BE2C (cell line): ENCODE measurements around the gene SLC22A3.

Source experiments
- DNase-seq: peaks from one replicate; pipeline ENCODE4 v3.0.0-alpha.2; 2020
- H3K27me3 ChIP-seq: fragments of 250-450 bp; sonication (Bioruptor Pico); 2 replicates; pipeline ENCODE4 v1.5.1; 2020; ENCODE audit warnings: mild to moderate bottlenecking
- H3K36me3 ChIP-seq: fragments of 250-450 bp; sonication (Bioruptor Pico); 2 replicates; pipeline ENCODE4 v1.5.1; 2020; ENCODE audit warnings: mild to moderate bottlenecking
- H3K4me1 ChIP-seq: fragments of 250-450 bp; sonication (Bioruptor Pico); 2 replicates; pipeline ENCODE4 v1.5.1; 2020
- H3K4me3 ChIP-seq: 2 replicates; pipeline ENCODE4 v1.5.1; 2011; ENCODE audit warnings: low read depth, low read length
- H3K9me3 ChIP-seq: fragments of 250-450 bp; sonication (Bioruptor Pico); 2 replicates; pipeline ENCODE4 v1.5.1; 2020
- CTCF ChIP-seq: IDR thresholded peaks from 2 replicates; pipeline ENCODE4 v1.5.1; 2012; ENCODE audit warnings: mild to moderate bottlenecking, low read depth, low read length

Gene SLC22A3

DNA sequence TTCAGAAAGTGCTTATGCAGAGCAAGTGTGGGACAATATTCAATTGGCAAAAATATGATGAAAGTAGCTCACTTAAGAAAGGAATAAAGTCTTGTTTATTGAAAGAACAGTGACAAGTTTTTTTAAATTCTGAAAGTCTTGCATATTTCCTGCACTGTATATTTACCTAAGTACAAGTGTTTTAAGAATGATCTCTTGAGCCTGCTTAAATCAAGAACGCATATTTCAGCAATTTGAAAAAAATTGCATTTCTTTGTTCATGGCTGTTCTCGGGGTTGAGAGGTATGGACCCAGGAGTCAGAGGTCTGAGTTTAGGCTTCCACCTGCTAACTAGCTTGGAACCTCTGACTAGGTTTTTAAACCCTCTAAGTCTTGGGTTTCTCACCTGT, 27.4 kb downstream of the SLC22A3 start:
- H3K36me3 ChIP-seq, result no peaks in the 10 kb centered on the region
- H3K4me3 ChIP-seq, result no peak overlapping the region
- no peak for TF ChIP-seq CTCF
- DNase-seq, result no peak
- no peaks in the 10 kb centered on the region for H3K9me3 ChIP-seq
- H3K4me1 ChIP-seq, result no peaks in the 10 kb centered on the region
- H3K27me3 ChIP-seq, result no peaks in the 10 kb centered on the region

DNA sequence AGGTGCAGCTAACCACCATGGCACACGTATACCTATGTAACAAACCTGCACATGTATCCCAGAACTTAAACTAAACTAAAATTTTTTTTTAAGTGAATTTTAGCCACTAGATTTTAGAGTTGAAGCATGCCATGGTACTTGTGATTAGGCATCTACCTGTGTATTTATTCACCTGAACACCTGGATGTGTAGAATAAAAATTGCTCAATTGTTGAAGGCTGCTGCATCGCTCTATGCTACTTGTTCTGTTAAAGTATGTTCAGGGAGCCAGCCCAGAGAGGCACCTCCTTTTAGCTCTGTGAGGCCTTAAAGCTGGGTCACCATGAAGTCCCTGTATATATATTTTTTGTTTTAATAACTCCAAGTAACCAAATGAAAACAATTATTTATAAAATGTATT, 28.3 kb downstream of the SLC22A3 start:
- H3K4me1 ChIP-seq, result no peaks in the 10 kb centered on the region
- no peak overlapping the region for H3K4me3 ChIP-seq
- DNase-seq, result no peak
- no peaks in the 10 kb centered on the region for H3K27me3 ChIP-seq
- TF ChIP-seq CTCF, result no peak
- no peaks in the 10 kb centered on the region for H3K9me3 ChIP-seq
- no peaks in the 10 kb centered on the region for H3K36me3 ChIP-seq

DNA sequence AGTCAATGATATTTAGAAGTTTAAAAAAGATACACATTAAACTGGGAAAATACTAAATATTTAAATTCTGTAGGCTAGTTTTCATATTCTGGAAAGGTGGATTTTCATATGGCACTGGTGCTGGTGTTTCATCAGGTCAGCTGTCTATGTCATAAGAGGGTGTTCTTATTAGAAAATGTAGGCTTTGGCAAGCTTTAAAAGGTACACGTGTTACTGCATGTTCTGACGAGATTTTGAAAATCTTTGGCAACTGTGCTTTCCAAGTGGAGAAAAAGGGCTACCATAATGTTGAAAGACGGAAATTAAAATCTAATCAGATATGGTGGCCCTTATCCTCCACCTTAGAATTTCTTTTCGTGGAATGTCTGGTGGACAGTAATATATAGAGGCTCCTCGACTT, 30.0 kb downstream of the SLC22A3 start:
- no peak for DNase-seq
- Histone ChIP-seq H3K4me3 (no peak overlapping the region), H3K4me1 (no peaks in the 10 kb centered on the region), H3K36me3 (no peaks in the 10 kb centered on the region), H3K27me3 (no peaks in the 10 kb centered on the region), H3K9me3 (no peaks in the 10 kb centered on the region)
- no peak for TF ChIP-seq CTCF

DNA sequence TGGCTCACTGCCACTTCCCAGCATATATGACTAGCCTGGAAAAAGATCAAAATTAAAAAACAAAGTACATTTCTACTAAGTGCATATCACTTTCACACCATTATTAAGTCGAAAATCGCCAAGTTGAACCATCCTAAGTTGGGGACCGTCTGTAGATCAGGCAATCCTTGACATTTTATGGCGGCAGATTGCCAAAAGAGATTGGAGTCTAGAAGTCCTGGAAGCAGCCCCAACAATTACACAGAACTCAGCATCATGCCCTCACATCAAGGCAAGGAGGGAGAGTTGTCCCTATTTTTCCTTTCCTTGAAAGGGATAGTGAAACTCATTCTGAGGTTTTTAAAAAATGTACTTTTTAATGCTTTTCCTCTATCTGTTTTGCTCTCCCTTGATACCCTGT, 30.7 kb downstream of the SLC22A3 start:
- no peaks in the 10 kb centered on the region for H3K27me3 ChIP-seq
- H3K9me3 ChIP-seq, result no peaks in the 10 kb centered on the region
- no peak for TF ChIP-seq CTCF
- no peak for DNase-seq
- no peaks in the 10 kb centered on the region for H3K4me1 ChIP-seq
- no peaks in the 10 kb centered on the region for H3K36me3 ChIP-seq
- H3K4me3 ChIP-seq, result no peak overlapping the region

DNA sequence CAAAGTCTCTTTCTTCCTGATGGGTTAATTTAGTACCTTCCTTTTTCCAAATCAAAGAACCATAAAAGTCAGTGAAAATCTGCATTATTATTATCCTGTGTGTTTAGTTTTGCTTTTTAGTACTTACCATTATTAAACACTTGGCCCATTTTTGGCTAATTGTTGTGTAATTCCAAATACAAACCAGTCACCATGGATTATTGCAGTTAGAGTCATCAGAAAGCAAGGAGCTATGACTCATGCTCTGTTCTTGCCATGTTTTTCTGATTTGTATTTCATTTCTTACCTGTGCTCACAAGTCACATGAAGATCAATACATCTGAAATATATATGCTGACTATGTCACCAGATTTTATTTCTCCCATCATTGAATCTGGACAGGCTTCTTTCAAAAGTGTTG, 31.3 kb downstream of the SLC22A3 start:
- H3K4me3 ChIP-seq, result no peak overlapping the region

DNA sequence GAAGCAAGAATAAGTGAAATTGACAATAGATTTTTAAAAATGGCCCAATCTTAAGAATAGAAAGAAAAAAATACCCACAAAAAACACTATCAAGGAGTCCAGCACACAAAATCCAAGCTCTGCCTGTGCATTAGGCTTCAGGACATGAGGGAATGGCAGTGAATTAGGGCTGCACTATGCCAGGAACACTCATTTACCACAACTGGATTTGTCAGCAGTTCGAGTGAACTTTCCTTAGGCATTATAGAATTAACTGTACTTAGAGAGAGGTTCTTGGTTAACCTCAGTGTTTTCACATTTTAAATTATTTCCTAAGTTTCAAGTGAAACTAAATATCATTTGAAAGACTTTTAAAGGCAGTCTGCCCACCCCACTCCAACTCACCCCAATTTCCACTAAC, 34.8 kb downstream of the SLC22A3 start:
- H3K4me1 ChIP-seq, result no peaks in the 10 kb centered on the region
- no peaks in the 10 kb centered on the region for H3K27me3 ChIP-seq

More for the DNA sequence above, 31.3 kb downstream of the SLC22A3 start:
- no peak for DNase-seq
- H3K9me3 ChIP-seq, result no peaks in the 10 kb centered on the region
- no peaks in the 10 kb centered on the region for H3K36me3 ChIP-seq
- H3K27me3 ChIP-seq, result no peaks in the 10 kb centered on the region
- no peak for TF ChIP-seq CTCF
- H3K4me1 ChIP-seq, result no peaks in the 10 kb centered on the region

More for the DNA sequence above, 34.8 kb downstream of the SLC22A3 start:
- no peaks in the 10 kb centered on the region for H3K36me3 ChIP-seq
- no peak for DNase-seq
- no peak overlapping the region for H3K4me3 ChIP-seq
- no peaks in the 10 kb centered on the region for H3K9me3 ChIP-seq
- no peak for TF ChIP-seq CTCF
